Measurements from ENCODE around the gene SAXO2. TPM values are rescaled to one million over a fixed set of nuclear protein-coding genes. Genes with fewer than 3 reads are reported as not detected.
"Not testable (repeated sequence)": the region's sequence is repeated elsewhere in the genome, so short reads cannot be mapped to it uniquely, and the experiment has no call there.

SAXO2 gene
- total RNA-seq, 1 experiment from 2014 or later = 1.9 TPM

- not testable (repeated sequence) for DNase-seq (ENCODE audit: extremely low read depth, low read depth)
Observed at GRCh38 chr15:82332711-82333602, 70.3 kb downstream of the SAXO2 start.

GRCh38 chr15:82333603-82334553, 71.3 kb downstream of the SAXO2 start:
- DNase-seq (ENCODE audit: extremely low read depth, low read depth) = not testable (repeated sequence)

Other genes with a start within 250 kb of the SAXO2 start
- gene MEX3B, start 216.8 kb upstream of the SAXO2 start, total RNA-seq (2014; rRNA removed; shearing (Covaris generic)) = 3.6 and 5.2 TPM in 2 replicates
- gene EFL1, start 84 bp upstream of the SAXO2 start, total RNA-seq (2014; rRNA removed; shearing (Covaris generic)) = 22.8 and 24.4 TPM in 2 replicates
- 0.75 and 2.2 TPM in 2 replicates for gene GOLGA6L10, start 86.7 kb downstream of the SAXO2 start, total RNA-seq (2014; rRNA removed; shearing (Covaris generic))
- 3.8 and 5.4 TPM in 2 replicates for gene GOLGA6L9, start 167.0 kb downstream of the SAXO2 start, total RNA-seq (2014; rRNA removed; shearing (Covaris generic))